Measurements from ENCODE around the gene EIF5AL1. TPM values are rescaled to one million over a fixed set of nuclear protein-coding genes. Genes with fewer than 3 reads are reported as not detected.
"Not testable (repeated sequence)": the region's sequence is repeated elsewhere in the genome, so short reads cannot be mapped to it uniquely, and the experiment has no call there.

Gene EIF5AL1
- total and polyA plus RNA-seq, 2 donors (not counting 1 experiment from before 2014, with no cell fraction given): 0.76 to 1.7 TPM

- H3K4me1 Mint-ChIP-seq; H3K27ac ChIP-seq (ENCODE audit: low read length in 2 of 2); CTCF ChIA-PET; H3K4me3 Mint-ChIP-seq; H3K4me3 ChIP-seq (ENCODE audit: control extremely low read depth in 1 of 5, extremely low read depth in 1 of 5, insufficient read depth in 1 of 5, low read depth in 2 of 5, low read length in 4 of 5); intact Hi-C loops (cut with micrococcal nuclease); POLR2A ChIA-PET; H3K27ac Mint-ChIP-seq; H3K4me1 ChIP-seq (ENCODE audit: control insufficient read depth in 2 of 2, insufficient read depth in 2 of 2, low read length in 2 of 2); H3K9ac ChIP-seq (ENCODE audit: low read length); H3K27me3 ChIP-seq (replicated peaks in 1 of 4; ENCODE audit: control extremely low read depth in 1 of 4, control insufficient read depth in 3 of 4, insufficient read depth in 4 of 4, low read length in 3 of 4); H2AFZ ChIP-seq (ENCODE audit: insufficient read depth, low read depth, low read length, poor library complexity, severe bottlenecking); ATAC-seq (ENCODE audit: low read depth); H4K20me1 ChIP-seq (ENCODE audit: control insufficient read depth, insufficient read depth, low read length, poor library complexity, severe bottlenecking); H3K9me3 Mint-ChIP-seq (ENCODE audit: insufficient read depth); DNase-seq; H3K36me3 ChIP-seq (replicated peaks in 1 of 2; ENCODE audit: control extremely low read depth in 1 of 2, control insufficient read depth in 1 of 2, extremely low read depth in 1 of 2, insufficient read depth in 2 of 2, low read length in 1 of 2); H3K79me2 ChIP-seq (ENCODE audit: control insufficient read depth, insufficient read depth, low read length); H3K4me2 ChIP-seq (replicated peaks; ENCODE audit: low read depth, low read length, poor library complexity, severe bottlenecking); H3K9me3 ChIP-seq (ENCODE audit: control extremely low read depth in 1 of 3, control insufficient read depth in 2 of 3, insufficient read depth in 1 of 3, low read length in 2 of 3): not testable (repeated sequence)
- peaks cover 11% of the 10 kb centered on the region for H3K27me3 Mint-ChIP-seq
- WGBS (ENCODE audit: insufficient coverage): no CpG with 5 or more reads among the region's 2 CpGs
Measured at GRCh38 chr10:79547128-79547527, 34.8 kb downstream of the EIF5AL1 start.

GRCh38 chr10:79547973-79548372, 35.6 kb downstream of the EIF5AL1 start:
- H3K27ac Mint-ChIP-seq: no peak overlapping the region
- Histone ChIP-seq H3K4me1 (ENCODE audit: control insufficient read depth in 2 of 2, insufficient read depth in 2 of 2, low read length in 2 of 2) (no peaks in the 10 kb centered on the region), H3K9me3 (ENCODE audit: control extremely low read depth in 1 of 3, control insufficient read depth in 2 of 3, insufficient read depth in 1 of 3, low read length in 2 of 3) (no peaks in the 10 kb centered on the region), H2AFZ (ENCODE audit: insufficient read depth, low read depth, low read length, poor library complexity, severe bottlenecking) (no peak overlapping the region), H3K27ac (ENCODE audit: low read length in 2 of 2) (no peak overlapping the region), H3K79me2 (ENCODE audit: control insufficient read depth, insufficient read depth, low read length) (no peaks in the 10 kb centered on the region), H4K20me1 (ENCODE audit: control insufficient read depth, insufficient read depth, low read length, poor library complexity, severe bottlenecking) (no peaks in the 10 kb centered on the region), H3K9ac (ENCODE audit: low read length) (no peak overlapping the region), H3K4me3 (ENCODE audit: control extremely low read depth in 1 of 5, extremely low read depth in 1 of 5, insufficient read depth in 1 of 5, low read depth in 2 of 5, low read length in 4 of 5) (no peak overlapping the region), H3K27me3 (replicated peaks in 1 of 4; ENCODE audit: control extremely low read depth in 1 of 4, control insufficient read depth in 3 of 4, insufficient read depth in 4 of 4, low read length in 3 of 4) (no peaks in the 10 kb centered on the region), H3K4me2 (replicated peaks; ENCODE audit: low read depth, low read length, poor library complexity, severe bottlenecking) (no peak overlapping the region), H3K36me3 (replicated peaks in 1 of 2; ENCODE audit: control extremely low read depth in 1 of 2, control insufficient read depth in 1 of 2, extremely low read depth in 1 of 2, insufficient read depth in 2 of 2, low read length in 1 of 2) (no peaks in the 10 kb centered on the region)
- 44% methylated on average over 2 of the region's 3 CpGs for WGBS (ENCODE audit: insufficient coverage)
- ChIA-PET CTCF (no interaction called here), POLR2A (no interaction called here)
- no peaks in the 10 kb centered on the region for H3K4me1 Mint-ChIP-seq
- peaks cover 11% of the 10 kb centered on the region for H3K27me3 Mint-ChIP-seq
- no peak overlapping the region for H3K4me3 Mint-ChIP-seq
- no peak for TF ChIP-seq EZH2 (IDR thresholded peaks at IDR 0.05; ENCODE audit: borderline replicate concordance, insufficient read depth, low read depth, low read length, poor library complexity, severe bottlenecking)
- TF ChIP-seq CTCF (IDR thresholded peaks at IDR 0.05): no peak
- DNase-seq (no peak), ATAC-seq (ENCODE audit: low read depth) (no peak)
- H3K9me3 Mint-ChIP-seq (ENCODE audit: insufficient read depth): no peaks in the 10 kb centered on the region
- intact Hi-C loops (cut with micrococcal nuclease): no loop called here
